Measurements from ENCODE around the gene SKP2.

SKP2 gene

DNA sequence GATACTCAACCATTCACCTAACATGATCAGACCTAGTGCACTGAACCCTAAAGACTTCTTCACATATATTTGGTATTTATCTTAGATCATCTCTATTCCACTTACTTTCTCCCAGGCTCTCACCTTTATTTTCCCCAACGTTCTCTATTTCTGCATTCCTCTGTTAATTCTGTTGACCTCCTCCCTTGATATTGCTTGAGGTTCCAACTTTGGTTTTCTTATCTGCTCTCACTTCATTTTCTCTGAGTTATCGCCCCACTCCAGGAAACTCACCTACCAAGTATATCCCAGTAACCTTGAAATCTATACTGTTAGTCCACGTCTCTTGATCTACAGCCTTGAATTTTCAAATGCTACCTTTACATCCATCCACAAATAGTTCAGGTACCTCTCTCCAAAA, 80.6 kb downstream of the SKP2 start:
- DNase-seq (ENCODE audit: low read depth): no peak
- H3K4me3 ChIP-seq (ENCODE audit: low read depth, low read length): no peak overlapping the region
- TF ChIP-seq MYC (IDR thresholded peaks at IDR 0.05; ENCODE audit: low read depth, low read length) (no peak), MAX (IDR thresholded peaks at IDR 0.05; ENCODE audit: low read depth, low read length) (no peak), CTCF (IDR thresholded peaks at IDR 0.05; ENCODE audit: low read depth, low read length) (no peak), POLR2A (IDR thresholded peaks at IDR 0.05; ENCODE audit: extremely low read depth, insufficient read length) (no peak)
